CD14-positive monocyte (primary cell): ENCODE data around the gene KHDRBS1. TPM values are rescaled to one million over a fixed set of nuclear protein-coding genes. Genes with fewer than 3 reads are reported as not detected.

Source experiments
- DNase-seq, 3 donors: peaks; one replicate each; pipeline ENCODE4 v3.0.0-alpha.2; 2011 to 2022
- H2AFZ ChIP-seq: 2 replicates; pipeline ENCODE4 v1.6.0; 2012; ENCODE audit warnings: mild to moderate bottlenecking, low read depth, low read length, inconsistent platforms; ENCODE audit not compliant: insufficient read depth, poor library complexity, severe bottlenecking
- H3K27ac ChIP-seq, 2 donors: 1 replicate in 1 of 2; 2 replicates in 1 of 2; pipeline ENCODE4 v1.5.1; 2012 to 2013; ENCODE audit warnings: low read length in 2 of 2, control low read depth in 1 of 2, inconsistent platforms in 1 of 2, low read depth in 1 of 2, mild to moderate bottlenecking in 1 of 2
- H3K27me3 ChIP-seq, 2 donors: one replicate each; pipeline versions ENCODE4 v1.6.0 to v1.6.1; 2011 to 2013; ENCODE audit warnings: low read length in 2 of 2; ENCODE audit not compliant: control insufficient read depth in 2 of 2, insufficient read depth in 2 of 2
- H3K36me3 ChIP-seq, 2 donors: replicated peaks in 1 of 2; 1 replicate in 1 of 2; 2 replicates in 1 of 2; pipeline versions ENCODE4 v1.5.1 to v1.6.1; 2012 to 2013; ENCODE audit warnings: low read length in 2 of 2, control low read depth in 1 of 2, inconsistent platforms in 1 of 2, mild to moderate bottlenecking in 1 of 2; ENCODE audit not compliant: insufficient read depth in 2 of 2, control insufficient read depth in 1 of 2
- H3K4me1 ChIP-seq, 2 donors: 1 replicate in 1 of 2; 2 replicates in 1 of 2; pipeline versions ENCODE4 v1.5.1 to v1.6.1; 2012 to 2013; ENCODE audit warnings: low read length in 2 of 2, control low read depth in 1 of 2, inconsistent platforms in 1 of 2, mild to moderate bottlenecking in 1 of 2, moderate library complexity in 1 of 2; ENCODE audit not compliant: insufficient read depth in 2 of 2, control insufficient read depth in 1 of 2
- H3K4me2 ChIP-seq: replicated peaks from 2 replicates; pipeline ENCODE3; 2012; ENCODE audit warnings: low read length, moderate library complexity, mild to moderate bottlenecking; ENCODE audit not compliant: poor library complexity, severe bottlenecking; ENCODE audit errors: extremely low read depth
- H3K4me3 ChIP-seq, 3 experiments: fragments of 200-600 bp in 1 of 3; sonication (generic) in 1 of 3; replicated peaks in 1 of 3; 1 replicate in 2 of 3; 2 replicates in 1 of 3; pipeline ENCODE4 v1.5.1; 2011 to 2013; ENCODE audit warnings: low read length in 3 of 3, mild to moderate bottlenecking in 3 of 3, control low read depth in 2 of 3, low read depth in 2 of 3, inconsistent platforms in 1 of 3, moderate library complexity in 1 of 3
- H3K79me2 ChIP-seq: 2 replicates; pipeline ENCODE4 v1.6.0; 2012; ENCODE audit warnings: mild to moderate bottlenecking, control low read depth, inconsistent platforms, low read length, moderate library complexity; ENCODE audit not compliant: insufficient read depth
- H3K9ac ChIP-seq: 2 replicates; pipeline ENCODE4 v1.6.0; 2017; ENCODE audit warnings: low read length, mild to moderate bottlenecking; ENCODE audit not compliant: insufficient read depth, poor library complexity, severe bottlenecking
- H3K9me3 ChIP-seq, 2 donors: replicated peaks in 1 of 2; 1 replicate in 1 of 2; 2 replicates in 1 of 2; pipeline versions ENCODE4 v1.5.1 to v1.6.1; 2012 to 2013; ENCODE audit warnings: low read length in 2 of 2, control low read depth in 1 of 2; ENCODE audit not compliant: control insufficient read depth in 1 of 2, insufficient read depth in 1 of 2
- H4K20me1 ChIP-seq: 2 replicates; pipeline ENCODE4 v1.6.0; 2012; ENCODE audit warnings: mild to moderate bottlenecking, low read length, control low read depth, moderate library complexity; ENCODE audit not compliant: insufficient read depth
- H3K27ac Mint-ChIP-seq, 7 donors: one replicate each; pipeline ENCODE4 v1.8.0; 2020; ENCODE audit warnings: mild to moderate bottlenecking in 7 of 7, mixed read lengths in 7 of 7, moderate library complexity in 6 of 7, inconsistent platforms in 2 of 7
- H3K27me3 Mint-ChIP-seq, 3 donors: one replicate each; pipeline ENCODE4 v1.8.0; 2021 to 2022; ENCODE audit warnings: low read depth in 3 of 3, mild to moderate bottlenecking in 3 of 3, mixed read lengths in 3 of 3, moderate library complexity in 3 of 3, inconsistent platforms in 1 of 3
- H3K36me3 Mint-ChIP-seq, 2 donors: one replicate each; pipeline ENCODE4 v1.8.0; 2020; ENCODE audit warnings: mixed read lengths in 2 of 2, inconsistent platforms in 1 of 2, mild to moderate bottlenecking in 1 of 2
- H3K4me1 Mint-ChIP-seq: one replicate; pipeline ENCODE4 v1.8.0; 2020; ENCODE audit warnings: mild to moderate bottlenecking, mixed read lengths
- H3K4me3 Mint-ChIP-seq, 2 donors: one replicate each; pipeline ENCODE4 v1.8.0; 2020; ENCODE audit warnings: mild to moderate bottlenecking in 2 of 2, mixed read lengths in 2 of 2, moderate library complexity in 1 of 2
- H3K9me3 Mint-ChIP-seq, 7 donors: one replicate each; pipeline ENCODE4 v1.8.0; 2020 to 2022; ENCODE audit warnings: mixed read lengths in 7 of 7, mild to moderate bottlenecking in 6 of 7, moderate library complexity in 6 of 7, inconsistent platforms in 2 of 7
- CTCF ChIP-seq: fragments of 200-600 bp; IDR thresholded peaks from one replicate; pipeline ENCODE4 v1.8.0; 2022; ENCODE audit warnings: antibody characterized with exemption, mild to moderate bottlenecking
- WGBS: methylation state at CpG from one replicate; pipeline ENCODE4 v1.1.5; 2013; ENCODE audit warnings: missing lambda C conversion rate; ENCODE audit not compliant: insufficient coverage; 5-methylcytosine and 5-hydroxymethylcytosine counted together
- intact Hi-C, 2 donors: fragments of 100-400 bp; cut with micrococcal nuclease; formaldehyde crosslinking; loops; one replicate each; pipeline versions ENCODE4 v1.15.0 to v1.15.1; 2023
- polyA plus RNA-seq, 3 donors: library from polyadenylated mRNA; depleted of rRNA in 1 of 3; unstranded in 2 of 3; stranded (reverse) in 1 of 3; fragments of 300-500 nt in 2 of 3; fragments of >200 nt in 1 of 3; fragmentation: Illumina TruSeq in 2 of 3; gene quantifications; 1 replicate in 2 of 3; 2 replicates in 1 of 3; pipeline ENCODE4 v1.2.3, GENCODE V29; 2012 to 2021
- small RNA-seq: library from RNA; depleted of rRNA; stranded (forward); fragments of <200 nt; gene quantifications from one replicate; pipeline ENCODE3, GENCODE V24; 2012; ENCODE audit warnings: low read depth; ENCODE audit not compliant: insufficient read length

Gene KHDRBS1
- polyA plus RNA-seq, 3 donors, result 40.7 to 65.6 (median 51.6) TPM

GRCh38 chr1:32091176-32091575 is 77.5 kb downstream of the KHDRBS1 start:
- H4K20me1 ChIP-seq, result no peaks in the 10 kb centered on the region
- Mint-ChIP-seq H3K9me3 (peaks cover 0 to 2% (median 0%) of the 10 kb centered on the region in 7 donors), H3K4me3 (no peak overlapping the region), H3K27ac (peak overlapping the region in 1 of 7 donors; percentile 32), H3K27me3 (peaks cover 0 to 2% (median 0%) of the 10 kb centered on the region in 3 donors), H3K36me3 (peaks cover 62 to 92% of the 10 kb centered on the region in 2 donors), H3K4me1 (no peaks in the 10 kb centered on the region)
- no peak for DNase-seq
- H3K79me2 ChIP-seq, result no peaks in the 10 kb centered on the region
- WGBS, result 98% methylated on average over 5 of the region's 8 CpGs
- intact Hi-C loops, result no loop called here
- H3K4me1 ChIP-seq, result no peaks in the 10 kb centered on the region
- TF ChIP-seq CTCF, result no peak
- no peak overlapping the region for H3K4me3 ChIP-seq
- H2AFZ ChIP-seq, result no peak overlapping the region
- no peak overlapping the region for H3K4me2 ChIP-seq
- H3K9me3 ChIP-seq, result no peaks in the 10 kb centered on the region
- no peaks in the 10 kb centered on the region for H3K27me3 ChIP-seq
- H3K27ac ChIP-seq, result no peak overlapping the region
- peaks cover 62 to 85% of the 10 kb centered on the region in 2 donors for H3K36me3 ChIP-seq
- H3K9ac ChIP-seq, result no peak overlapping the region

- peaks cover 61 to 92% of the 10 kb centered on the region in 2 donors for H3K36me3 Mint-ChIP-seq
Observed at GRCh38 chr1:32091591-32091990, 77.9 kb downstream of the KHDRBS1 start.

More at GRCh38 chr1:32091591-32091990, 77.9 kb downstream of the KHDRBS1 start:
- H3K4me2 ChIP-seq, result no peak overlapping the region
- peak overlapping the region in 1 of 7 donors; percentile 61 for H3K27ac Mint-ChIP-seq
- H3K36me3 ChIP-seq, result peaks cover 63 to 85% of the 10 kb centered on the region in 2 donors
- no peak overlapping the region for H3K4me3 Mint-ChIP-seq
- no peaks in the 10 kb centered on the region for H3K4me1 Mint-ChIP-seq
- H3K9me3 Mint-ChIP-seq, result peaks cover 0 to 2% (median 0%) of the 10 kb centered on the region in 7 donors
- no peaks in the 10 kb centered on the region for H3K4me1 ChIP-seq
- no peaks in the 10 kb centered on the region for H3K9me3 ChIP-seq
- no peak overlapping the region for H2AFZ ChIP-seq
- 98% methylated on average over 15 of the region's 15 CpGs for WGBS
- H3K27me3 ChIP-seq, result no peaks in the 10 kb centered on the region
- H3K4me3 ChIP-seq, result no peak overlapping the region
- peaks cover 0 to 2% (median 0%) of the 10 kb centered on the region in 3 donors for H3K27me3 Mint-ChIP-seq
- TF ChIP-seq CTCF, result no peak
- H3K79me2 ChIP-seq, result no peaks in the 10 kb centered on the region
- H4K20me1 ChIP-seq, result no peaks in the 10 kb centered on the region
- no peak for DNase-seq
- intact Hi-C loops, result no loop called here
- H3K27ac ChIP-seq, result no peak overlapping the region
- H3K9ac ChIP-seq, result no peak overlapping the region

Small RNA genes lying within 50 kb of the gene (small RNA-seq; reads per million reads assigned to genes)
- gene MIR5585 (not detected), gene RF00017 (not detected)

Other genes starting within 250 kb of the KHDRBS1 start
- not detected for gene ADGRB2, start 249.5 kb upstream of the KHDRBS1 start, polyA plus RNA-seq
- gene SPOCD1, start 197.8 kb upstream of the KHDRBS1 start, polyA plus RNA-seq, result not detected
- 100 to 1,000 TPM; 227 to 501 (median 294) TPM for gene PTP4A2, start 75.5 kb upstream of the KHDRBS1 start, polyA plus RNA-seq
- 10 to 100 TPM in 1 of 3 donors, 1 to 10 TPM in 2; 3.3 to 30.6 (median 3.4) TPM for gene TMEM39B, start 59.1 kb downstream of the KHDRBS1 start, polyA plus RNA-seq
- 10 to 100 TPM; 11.0 to 26.7 (median 20.2) TPM for gene KPNA6, start 94.2 kb downstream of the KHDRBS1 start, polyA plus RNA-seq
- gene TXLNA, start 165.8 kb downstream of the KHDRBS1 start, polyA plus RNA-seq, result 10 to 100 TPM; 12.3 to 15.3 (median 14.4) TPM
- 1 to 10 TPM; 2.5 to 5.6 (median 3.7) TPM for gene CCDC28B, start 186.7 kb downstream of the KHDRBS1 start, polyA plus RNA-seq
- gene IQCC, start 191.8 kb downstream of the KHDRBS1 start, polyA plus RNA-seq, result under 1 TPM; 0.18 to 0.31 (median 0.28) TPM
- not detected for gene DCDC2B, start 195.2 kb downstream of the KHDRBS1 start, polyA plus RNA-seq
- gene TMEM234, start 208.5 kb downstream of the KHDRBS1 start, polyA plus RNA-seq, result 10 to 100 TPM; 12.8 to 22.0 (median 14.5) TPM
- gene EIF3I, start 208.5 kb downstream of the KHDRBS1 start, polyA plus RNA-seq, result 100 to 1,000 TPM; 126 to 162 (median 151) TPM
- gene FAM167B, start 233.4 kb downstream of the KHDRBS1 start, polyA plus RNA-seq, result not detected
- gene LCK, start 237.4 kb downstream of the KHDRBS1 start, polyA plus RNA-seq, result 1 to 10 TPM in 2 of 3 donors, under 1 TPM in 1; 0.15 to 2.2 (median 1.7) TPM